Hepatocyte (in vitro differentiated cells): ENCODE measurements around the gene RANBP6. TPM values are rescaled to one million over a fixed set of nuclear protein-coding genes. Genes with fewer than 3 reads are reported as not detected.
"Not testable (repeated sequence)": the region's sequence is repeated elsewhere in the genome, so short reads cannot be mapped to it uniquely, and the experiment has no call there.

Source experiments
- DNase-seq: peaks from one replicate; pipeline ENCODE4 v3.0.0-alpha.2; 2016; ENCODE audit warnings: low spot score
- H2AFZ ChIP-seq: fragments of 200-600 bp; sonication (generic); 2 replicates; pipeline ENCODE4 v1.6.0; 2016; ENCODE audit warnings: antibody characterized with exemption, mild to moderate bottlenecking
- H3K27ac ChIP-seq: fragments of 200-600 bp; sonication (generic); 2 replicates; pipeline ENCODE4 v1.5.1; 2016; ENCODE audit warnings: mild to moderate bottlenecking
- H3K27me3 ChIP-seq: fragments of 200-600 bp; sonication (generic); 2 replicates; pipeline ENCODE4 v1.6.1; 2016
- H3K36me3 ChIP-seq: fragments of 200-600 bp; sonication (generic); replicated peaks from 2 replicates; pipeline ENCODE4 v1.5.1; 2016; ENCODE audit warnings: low read depth; ENCODE audit not compliant: insufficient read depth
- H3K4me1 ChIP-seq: fragments of 200-600 bp; sonication (generic); 2 replicates; pipeline ENCODE4 v1.5.1; 2016; ENCODE audit warnings: mild to moderate bottlenecking, moderate library complexity; ENCODE audit not compliant: insufficient read depth
- H3K4me2 ChIP-seq: fragments of 200-600 bp; sonication (generic); 2 replicates; pipeline ENCODE4 v1.6.0; 2016
- H3K4me3 ChIP-seq: fragments of 200-600 bp; sonication (generic); 2 replicates; pipeline ENCODE4 v1.5.1; 2016; ENCODE audit warnings: mild to moderate bottlenecking
- H3K79me2 ChIP-seq: fragments of 200-600 bp; sonication (generic); 2 replicates; pipeline ENCODE4 v1.6.0; 2017; ENCODE audit warnings: mild to moderate bottlenecking
- H3K9me2 ChIP-seq: fragments of 200-600 bp; sonication (generic); replicated peaks from 2 replicates; pipeline ENCODE4 v1.6.0; 2017; ENCODE audit warnings: mild to moderate bottlenecking; ENCODE audit not compliant: insufficient read depth
- H3K9me3 ChIP-seq: fragments of 200-600 bp; sonication (generic); 2 replicates; pipeline ENCODE4 v1.5.1; 2016; ENCODE audit warnings: low read depth, mild to moderate bottlenecking
- H4K20me1 ChIP-seq: fragments of 200-600 bp; sonication (generic); 2 replicates; pipeline ENCODE4 v1.6.0; 2016; ENCODE audit warnings: mild to moderate bottlenecking; ENCODE audit not compliant: insufficient read depth, poor library complexity, severe bottlenecking
- CTCF ChIP-seq: fragments of 200-600 bp; sonication (generic); IDR thresholded peaks from 2 replicates; pipeline ENCODE4 v1.5.1; 2016; ENCODE audit warnings: antibody characterized with exemption, mild to moderate bottlenecking; ENCODE audit not compliant: poor library complexity
- EZH2 ChIP-seq: fragments of 200-600 bp; sonication (generic); IDR thresholded peaks from 2 replicates; pipeline ENCODE4 v1.6.1; 2016; ENCODE audit warnings: antibody characterized with exemption, mild to moderate bottlenecking, borderline replicate concordance
- EZH2phosphoT487 ChIP-seq: fragments of 200-600 bp; sonication (generic); IDR thresholded peaks from one replicate; pipeline ENCODE4 v1.6.1; 2018; ENCODE audit warnings: antibody characterized with exemption, mild to moderate bottlenecking, low read depth, moderate library complexity; ENCODE audit not compliant: unreplicated experiment, severe bottlenecking
- WGBS: methylation state at CpG from one replicate; pipeline ENCODE4 v1.1.6; 2016; ENCODE audit warnings: low lambda C conversion rate; ENCODE audit errors: missing lambda C conversion rate; 5-methylcytosine and 5-hydroxymethylcytosine counted together
- polyA plus RNA-seq: library from polyadenylated mRNA; unstranded; fragments of >200 nt; fragmentation: Nextera tagmentation; extraction: Ambion mirVana; gene quantifications from 2 replicates; pipeline ENCODE4 v1.2.1, GENCODE V29; 2016
- total RNA-seq: library from RNA; depleted of rRNA; stranded (reverse); fragments of >200 nt; gene quantifications from 2 replicates; pipeline ENCODE4 v1.2.3, GENCODE V29; 2014

The RANBP6 gene
- total and polyA plus RNA-seq, 2 experiments from 2014 or later = 8.2 to 25.9 TPM

- H2AFZ ChIP-seq = peak overlapping the region; percentile 15
- no peaks in the 10 kb centered on the region for H3K27me3 ChIP-seq
- H3K27ac ChIP-seq = no peak overlapping the region
- no peaks in the 10 kb centered on the region for H3K9me2 ChIP-seq
- no peak for DNase-seq
- no peaks in the 10 kb centered on the region for H3K79me2 ChIP-seq
- WGBS = 54% methylated on average over 4 of the region's 4 CpGs
- peak overlapping the region; percentile 12 for H3K4me2 ChIP-seq
- H3K36me3 ChIP-seq = no peaks in the 10 kb centered on the region
- no peak overlapping the region for H3K4me3 ChIP-seq
- no peaks in the 10 kb centered on the region for H3K9me3 ChIP-seq
- H3K4me1 ChIP-seq = no peaks in the 10 kb centered on the region
- no peaks in the 10 kb centered on the region for H4K20me1 ChIP-seq
- no peak for TF ChIP-seq EZH2
- no peak for TF ChIP-seq EZH2phosphoT487
- no peak for TF ChIP-seq CTCF
Observed at GRCh38 chr9:6029604-6030274, 14.3 kb upstream of the RANBP6 start.

GRCh38 chr9:6024035-6024554 lies 8.7 kb upstream of the RANBP6 start:
- Histone ChIP-seq H2AFZ (peak overlapping the region; percentile 72), H3K4me1 (no peaks in the 10 kb centered on the region), H3K27ac (no peak overlapping the region), H3K4me3 (no peak overlapping the region), H3K9me2 (no peaks in the 10 kb centered on the region), H3K36me3 (no peaks in the 10 kb centered on the region), H3K79me2 (no peaks in the 10 kb centered on the region), H3K27me3 (no peaks in the 10 kb centered on the region), H4K20me1 (no peaks in the 10 kb centered on the region), H3K9me3 (no peaks in the 10 kb centered on the region), H3K4me2 (peak overlapping the region; percentile 39)
- TF ChIP-seq EZH2phosphoT487 = no peak
- peak; percentile 35 for TF ChIP-seq CTCF
- DNase-seq = peak; percentile 11
- WGBS = 52% methylated on average over 4 of the region's 4 CpGs

GRCh38 chr9:6016975-6017374 lies 1.6 kb upstream of the RANBP6 start:
- not testable (repeated sequence) for H2AFZ ChIP-seq, H3K36me3 ChIP-seq, H3K27ac ChIP-seq, H3K9me3 ChIP-seq, H3K27me3 ChIP-seq, H3K9me2 ChIP-seq, H3K4me3 ChIP-seq, H3K4me1 ChIP-seq, H3K4me2 ChIP-seq, H4K20me1 ChIP-seq, DNase-seq
- peaks cover 34% of the 10 kb centered on the region for H3K79me2 ChIP-seq
- 96% methylated on average over 10 of the region's 10 CpGs for WGBS

GRCh38 chr9:6014670-6015270 lies 654 bp downstream of the RANBP6 start:
- Histone ChIP-seq H3K27me3 (no peaks in the 10 kb centered on the region), H3K9me2 (no peaks in the 10 kb centered on the region), H2AFZ (peak overlapping the region; percentile 97), H3K79me2 (peaks cover 54% of the 10 kb centered on the region), H3K27ac (peak overlapping the region; percentile 94), H3K9me3 (no peaks in the 10 kb centered on the region), H3K4me3 (peak overlapping the region; percentile 92), H4K20me1 (no peaks in the 10 kb centered on the region), H3K4me1 (peaks cover 8% of the 10 kb centered on the region), H3K36me3 (no peaks in the 10 kb centered on the region), H3K4me2 (peak overlapping the region; percentile 88)
- peak; percentile 62 for DNase-seq
- 28% methylated on average over 9 of the region's 9 CpGs for WGBS
- TF ChIP-seq CTCF (no peak), EZH2 (no peak), EZH2phosphoT487 (no peak)
